Measurements from ENCODE around the gene ATP9A.

GRCh38 chr20:51608061-51608460 lies 160.1 kb downstream of the ATP9A start:
- TF ChIP-seq CTCF (IDR thresholded peaks at IDR 0.05) (no peak), POLR2AphosphoS5 (IDR thresholded peaks at IDR 0.05; ENCODE audit: insufficient read depth in 1 of 2, low read depth in 1 of 2) (no peak)
